ENCODE measurements around the gene DOP1B. TPM values are rescaled to one million over a fixed set of nuclear protein-coding genes. Genes with fewer than 3 reads are reported as not detected.
"Not testable (repeated sequence)": the region's sequence is repeated elsewhere in the genome, so short reads cannot be mapped to it uniquely, and the experiment has no call there.

Gene DOP1B
- total RNA-seq, 1 experiment from 2014 or later = 7.1 TPM

GRCh38 chr21:36141513-36141925 lies 15.1 kb upstream of the DOP1B start:
- Mint-ChIP-seq H3K27me3 (ENCODE audit: unreplicated experiment) (no peaks in the 10 kb centered on the region), H3K9me3 (ENCODE audit: low read depth, unreplicated experiment) (no peaks in the 10 kb centered on the region), H3K4me3 (ENCODE audit: low read depth, unreplicated experiment) (no peak overlapping the region), H3K36me3 (ENCODE audit: insufficient read depth, unreplicated experiment) (no peaks in the 10 kb centered on the region), H3K4me1 (ENCODE audit: low read depth, unreplicated experiment) (no peaks in the 10 kb centered on the region), H3K27ac (ENCODE audit: unreplicated experiment) (peak overlapping the region; percentile 8)
- intact Hi-C loops (cut with micrococcal nuclease; ENCODE audit: unreplicated experiment) = loop anchor here (1.0 kb wide), 2 partner anchors 68 to 190 kb away; no protein-coding TSS in a partner anchor
- CTCF ChIA-PET = interaction anchor here (0.6 to 1.2 kb wide), 4 partner anchors 23 to 69 kb away, joined by 3 to 9 read pairs (median 8); no protein-coding TSS in a partner anchor
- BruUV-seq (replicated peaks) = no TSS peak
- peak; percentile 89 for DNase-seq
- TF ChIP-seq CTCF (IDR thresholded peaks at IDR 0.05; ENCODE audit: unreplicated experiment) = peak; percentile 64

- intact Hi-C loops (cut with micrococcal nuclease; ENCODE audit: unreplicated experiment); H3K4me1 Mint-ChIP-seq (ENCODE audit: low read depth, unreplicated experiment): not testable (repeated sequence)
Measured at GRCh38 chr21:36144233-36144632, 12.4 kb upstream of the DOP1B start.

GRCh38 chr21:36145259-36145658 lies 11.4 kb upstream of the DOP1B start:
- no peak for TF ChIP-seq CTCF (IDR thresholded peaks at IDR 0.05; ENCODE audit: unreplicated experiment)
- CTCF ChIA-PET = no interaction called here
- Mint-ChIP-seq H3K27ac (ENCODE audit: unreplicated experiment) (no peak overlapping the region), H3K36me3 (ENCODE audit: insufficient read depth, unreplicated experiment) (no peaks in the 10 kb centered on the region), H3K4me1 (ENCODE audit: low read depth, unreplicated experiment) (no peaks in the 10 kb centered on the region), H3K27me3 (ENCODE audit: unreplicated experiment) (no peaks in the 10 kb centered on the region), H3K4me3 (ENCODE audit: low read depth, unreplicated experiment) (no peak overlapping the region), H3K9me3 (ENCODE audit: low read depth, unreplicated experiment) (no peaks in the 10 kb centered on the region)
- intact Hi-C loops (cut with micrococcal nuclease; ENCODE audit: unreplicated experiment) = no loop called here
- DNase-seq = no peak
- no TSS peak for BruUV-seq (replicated peaks)

More at GRCh38 chr21:36144233-36144632, 12.4 kb upstream of the DOP1B start:
- H3K27ac Mint-ChIP-seq (ENCODE audit: unreplicated experiment); CTCF ChIA-PET; H3K9me3 Mint-ChIP-seq (ENCODE audit: low read depth, unreplicated experiment); H3K36me3 Mint-ChIP-seq (ENCODE audit: insufficient read depth, unreplicated experiment); DNase-seq; BruUV-seq (replicated peaks); H3K27me3 Mint-ChIP-seq (ENCODE audit: unreplicated experiment); H3K4me3 Mint-ChIP-seq (ENCODE audit: low read depth, unreplicated experiment): not testable (repeated sequence)

- no TSS peak for BruUV-seq (replicated peaks)
- CTCF ChIA-PET = interaction anchor here (0.7 kb wide), 1 partner anchor 890 kb away, joined by 3 read pairs; no protein-coding TSS in a partner anchor
Measured at GRCh38 chr21:36147911-36148310, 8.7 kb upstream of the DOP1B start.

More at GRCh38 chr21:36147911-36148310, 8.7 kb upstream of the DOP1B start:
- Mint-ChIP-seq H3K4me3 (ENCODE audit: low read depth, unreplicated experiment) (no peak overlapping the region), H3K36me3 (ENCODE audit: insufficient read depth, unreplicated experiment) (no peaks in the 10 kb centered on the region), H3K9me3 (ENCODE audit: low read depth, unreplicated experiment) (no peaks in the 10 kb centered on the region), H3K27ac (ENCODE audit: unreplicated experiment) (no peak overlapping the region), H3K27me3 (ENCODE audit: unreplicated experiment) (no peaks in the 10 kb centered on the region), H3K4me1 (ENCODE audit: low read depth, unreplicated experiment) (no peaks in the 10 kb centered on the region)
- TF ChIP-seq CTCF (IDR thresholded peaks at IDR 0.05; ENCODE audit: unreplicated experiment) = no peak
- no peak for DNase-seq
- intact Hi-C loops (cut with micrococcal nuclease; ENCODE audit: unreplicated experiment) = no loop called here
